K562 (cell line): ENCODE data around the gene TMEM143. TPM values are rescaled to one million over a fixed set of nuclear protein-coding genes. Genes with fewer than 3 reads are reported as not detected.

ENCODE experiments used
- ARNT ChIP-seq, 2 experiments: fragments of 450-650 bp; IDR thresholded peaks; 2 replicates each; pipeline ENCODE4 v1.6.1; 2016; ENCODE audit warnings: mild to moderate bottlenecking in 1 of 2
- ATF6 ChIP-seq: sonication (generic); formaldehyde crosslinking; IDR thresholded peaks from 2 replicates; pipeline ENCODE4 v1.4.0; 2020; ENCODE audit warnings: mild to moderate bottlenecking, missing genetic modification reagents
- BACH1 ChIP-seq: fragments of 200-800 bp; sonication (Bioruptor generic); IDR thresholded peaks from 2 replicates; pipeline ENCODE4 v1.6.1; 2016; ENCODE audit warnings: missing genetic modification characterization, missing compliant biosample characterization
- DIDO1 ChIP-seq: fragments of 450-650 bp; IDR thresholded peaks from 2 replicates; pipeline ENCODE4 v1.6.1; 2016; ENCODE audit warnings: low read depth, missing biosample characterization, missing genetic modification characterization
- EWSR1 ChIP-seq: fragments of 450-650 bp; IDR thresholded peaks from 2 replicates; pipeline ENCODE4 v1.6.1; 2018; ENCODE audit warnings: borderline replicate concordance, mild to moderate bottlenecking, low read depth, moderate library complexity; ENCODE audit not compliant: partially characterized antibody
- FOXM1 ChIP-seq, 2 experiments: fragments of 450-650 bp in 1 of 2; sonication (generic) in 1 of 2; formaldehyde crosslinking in 1 of 2; IDR thresholded peaks; 2 replicates each; pipeline versions ENCODE4 v1.6.1 to v1.9.0; 2017 to 2022; ENCODE audit warnings: low read depth in 2 of 2, mild to moderate bottlenecking in 2 of 2, missing genetic modification reagents in 1 of 2, moderate library complexity in 1 of 2
- FUS ChIP-seq: fragments of 200-400 bp; formaldehyde crosslinking; optimal IDR thresholded peaks from 2 replicates; pipeline ENCODE3; 2017; ENCODE audit warnings: low read depth, low read length
- HDAC2 ChIP-seq: fragments of 450-650 bp; IDR thresholded peaks from 2 replicates; pipeline ENCODE4 v1.6.1; 2016; ENCODE audit warnings: mild to moderate bottlenecking
- NCOA1 ChIP-seq: fragments of 450-650 bp; IDR thresholded peaks from 2 replicates; pipeline ENCODE4 v1.6.1; 2016; ENCODE audit warnings: low read depth
- NR4A1 ChIP-seq, 2 experiments: fragments of 250-450 bp in 1 of 2; fragments of 450-650 bp in 1 of 2; sonication (Bioruptor Pico) in 1 of 2; IDR thresholded peaks; 2 replicates each; pipeline versions ENCODE4 v1.4.0 to v1.6.1; 2016 to 2020; ENCODE audit warnings: mild to moderate bottlenecking in 2 of 2, missing compliant biosample characterization in 1 of 2, missing genetic modification characterization in 1 of 2, moderate library complexity in 1 of 2
- OTX1 ChIP-seq: fragments of 450-650 bp; formaldehyde crosslinking; IDR thresholded peaks from 2 replicates; pipeline ENCODE4 v1.4.0; 2022; ENCODE audit warnings: mild to moderate bottlenecking
- RB1 ChIP-seq: fragments of 450-650 bp; IDR thresholded peaks from 2 replicates; pipeline ENCODE4 v1.6.1; 2017; ENCODE audit warnings: low read depth, mild to moderate bottlenecking
- RFX7 ChIP-seq: fragments of 250-450 bp; sonication (Bioruptor Pico); IDR thresholded peaks from 2 replicates; pipeline ENCODE4 v1.5.1; 2021; ENCODE audit warnings: mild to moderate bottlenecking
- SOX6 ChIP-seq: fragments of 450-650 bp; IDR thresholded peaks from 2 replicates; pipeline ENCODE4 v1.6.1; 2014; ENCODE audit warnings: mild to moderate bottlenecking
- TBL1XR1 ChIP-seq, 2 experiments: IDR thresholded peaks; 2 replicates each; pipeline ENCODE4 v1.6.1; 2012; ENCODE audit warnings: improper control_type of control experiment in 2 of 2, low read length in 2 of 2, mild to moderate bottlenecking in 1 of 2
- ZBTB7A ChIP-seq: IDR thresholded peaks from 2 replicates; pipeline ENCODE4 v1.6.1; 2011; ENCODE audit warnings: low read depth, mild to moderate bottlenecking, low read length, moderate library complexity, borderline replicate concordance; ENCODE audit not compliant: control insufficient read depth
- ZNF146 ChIP-seq: IDR thresholded peaks from one replicate; pipeline ENCODE4 v1.6.1; 2018; ENCODE audit warnings: missing compliant biosample characterization; ENCODE audit not compliant: unreplicated experiment
- ZNF3 ChIP-seq: fragments of 250-450 bp; sonication (Bioruptor Pico); IDR thresholded peaks from 2 replicates; pipeline ENCODE4 v1.5.0; 2021; ENCODE audit warnings: mild to moderate bottlenecking, moderate library complexity
- ZNF639 ChIP-seq, 2 experiments: fragments of 200-800 bp in 1 of 2; sonication (Bioruptor generic) in 1 of 2; sonication (generic) in 1 of 2; formaldehyde crosslinking in 1 of 2; IDR thresholded peaks in 1 of 2; conservative IDR thresholded peaks in 1 of 2; 2 replicates each; pipeline versions ENCODE4 v1.5.0 to v1.6.1; 2016 to 2020; ENCODE audit warnings: missing compliant biosample characterization in 1 of 2, missing genetic modification characterization in 1 of 2, missing genetic modification reagents in 1 of 2
- polyA plus RNA-seq, 8 experiments: library from polyadenylated mRNA; depleted of rRNA in 4 of 8; stranded (reverse) in 5 of 8; unstranded in 3 of 8; fragments of >200 nt; fragmentation: Nextera tagmentation in 2 of 8; fragmentation: Illumina TruSeq in 1 of 8; extraction: Ambion mirVana in 2 of 8; extraction: Trizol in 1 of 8; gene quantifications; 2 replicates each; pipeline versions ENCODE4 v1.2.1 to v1.2.3, GENCODE V29; 2011 to 2014; ENCODE audit warnings: inconsistent platforms in 1 of 8, missing spikeins in 1 of 8
- total RNA-seq, 7 experiments: library from RNA; depleted of rRNA in 6 of 7; stranded (reverse); fragments of >200 nt in 6 of 7; fragmentation: Illumina TruSeq in 2 of 7; extraction: Trizol in 2 of 7; gene quantifications; 2 replicates each; pipeline versions ENCODE4 v1.2.1 to v1.2.3, GENCODE V29; 2011 to 2021; ENCODE audit warnings: low replicate concordance in 1 of 7
- TF ChIP-seq, protein P1 (sequence below), 3 experiments: fragments of 200-800 bp in 1 of 3; sonication (Bioruptor generic) in 1 of 3; sonication (generic) in 1 of 3; formaldehyde crosslinking in 1 of 3; IDR thresholded peaks; 2 replicates each; pipeline versions ENCODE4 v1.6.1 to v1.8.0; 2016 to 2022; ENCODE audit warnings: mild to moderate bottlenecking in 2 of 3, missing compliant biosample characterization in 2 of 3, missing genetic modification characterization in 2 of 3, missing genetic modification reagents in 1 of 3
- TF ChIP-seq, protein P2 (sequence below): fragments of 450-650 bp; formaldehyde crosslinking; IDR thresholded peaks from 2 replicates; pipeline ENCODE4 v1.4.0; 2022; ENCODE audit warnings: missing genetic modification characterization

Gene TMEM143
- total and polyA plus RNA-seq, 9 of the 15 experiments (the other 6 are each of a cell fraction or from before 2014, with no cell fraction given): 0.66 to 8.8 (median 4.3) TPM

DNA sequence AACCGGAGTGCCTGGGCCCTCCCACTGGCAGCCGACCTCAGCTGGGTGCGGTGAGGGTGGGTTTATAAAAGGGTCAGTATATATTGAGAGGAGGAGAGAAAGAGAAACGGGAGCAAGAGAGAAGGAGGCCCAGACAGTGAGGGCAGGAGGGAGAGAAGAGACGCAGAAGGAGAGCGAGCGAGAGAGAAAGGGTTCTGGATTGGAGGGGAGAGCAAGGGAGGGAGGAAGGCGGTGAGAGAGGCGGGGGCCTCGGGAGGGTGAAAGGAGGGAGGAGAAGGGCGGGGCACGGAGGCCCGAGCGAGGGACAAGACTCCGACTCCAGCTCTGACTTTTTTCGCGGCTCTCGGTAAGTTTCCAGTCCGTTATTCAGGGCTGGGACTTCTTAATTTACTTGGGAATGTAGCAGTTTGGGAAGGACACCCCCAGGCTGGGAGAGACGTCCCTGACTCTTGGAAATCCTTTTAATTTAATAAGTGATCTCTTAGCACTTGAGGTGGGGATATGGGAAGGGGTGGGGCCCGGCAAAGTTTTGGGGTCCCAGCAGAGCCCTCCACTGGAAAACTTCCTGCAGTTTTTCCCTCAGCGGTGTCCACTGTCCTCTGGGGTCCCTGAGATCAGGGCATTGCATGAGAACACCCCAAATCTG, 38.4 kb downstream of the TMEM143 start, which contains the start of gene EMP3 (continued):
- TF ChIP-seq ATF6 (CRISPR knock-in tag) (0 out of 2 replicates have a peak, but pooled peaks have one; percentile 59), FUS (no peak), ZNF146 (CRISPR knock-in tag) (no peak), ZNF639 (CRISPR knock-in tag; conservative IDR thresholded peaks at IDR 0.05 in 1 of 2, IDR thresholded peaks at IDR 0.05 in 1 of 2) (no peak; a peak in 1 of 4 replicates), TBL1XR1 (IDR thresholded peaks at IDR 0.05; ENCODE audit: low read length in 2 of 2) (0 out of 4 replicates have a peak, but pooled peaks of 1 of the 2 experiments have one; percentile 42), NR4A1 (CRISPR knock-in tag; IDR thresholded peaks at IDR 0.05) (no peak), NR4A1 (tag; IDR thresholded peaks at IDR 0.05) (no peak), RB1 (0 out of 2 replicates have a peak, but pooled peaks have one; percentile 7), HDAC2 (peak; percentile 77), ZNF3 (CRISPR knock-in tag) (no peak), OTX1 (peak; percentile 97), ARNT (IDR thresholded peaks at IDR 0.05) (peak; percentile 75 to 92), SOX6 (peak; percentile 48), DIDO1 (tag) (no peak), BACH1 (no peak), FOXM1 (IDR thresholded peaks at IDR 0.05; ENCODE audit: low read depth) (peak; percentile 55), FOXM1 (CRISPR knock-in tag; IDR thresholded peaks at IDR 0.05; ENCODE audit: low read depth) (no peak), RFX7 (CRISPR knock-in tag) (peak; percentile 71; the same call in 1 of the 2 replicates), EWSR1 (no peak), NCOA1 (peak; percentile 77), ZBTB7A (peak; percentile 80; the same call in 1 of the 2 replicates)
- TF ChIP-seq, protein P1, sequence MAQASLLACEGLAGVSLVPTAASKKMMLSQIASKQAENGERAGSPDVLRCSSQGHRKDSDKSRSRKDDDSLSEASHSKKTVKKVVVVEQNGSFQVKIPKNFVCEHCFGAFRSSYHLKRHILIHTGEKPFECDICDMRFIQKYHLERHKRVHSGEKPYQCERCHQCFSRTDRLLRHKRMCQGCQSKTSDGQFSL (CRISPR knock-in tag; IDR thresholded peaks at IDR 0.05): peak; percentile 57; the same call in 1 of the 2 replicates
- TF ChIP-seq, protein P1 (tag; IDR thresholded peaks at IDR 0.05): no peak
- TF ChIP-seq, protein P2, sequence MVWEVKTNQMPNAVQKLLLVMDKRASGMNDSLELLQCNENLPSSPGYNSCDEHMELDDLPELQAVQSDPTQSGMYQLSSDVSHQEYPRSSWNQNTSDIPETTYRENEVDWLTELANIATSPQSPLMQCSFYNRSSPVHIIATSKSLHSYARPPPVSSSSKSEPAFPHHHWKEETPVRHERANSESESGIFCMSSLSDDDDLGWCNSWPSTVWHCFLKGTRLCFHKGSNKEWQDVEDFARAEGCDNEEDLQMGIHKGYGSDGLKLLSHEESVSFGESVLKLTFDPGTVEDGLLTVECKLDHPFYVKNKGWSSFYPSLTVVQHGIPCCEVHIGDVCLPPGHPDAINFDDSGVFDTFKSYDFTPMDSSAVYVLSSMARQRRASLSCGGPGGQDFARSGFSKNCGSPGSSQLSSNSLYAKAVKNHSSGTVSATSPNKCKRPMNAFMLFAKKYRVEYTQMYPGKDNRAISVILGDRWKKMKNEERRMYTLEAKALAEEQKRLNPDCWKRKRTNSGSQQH (CRISPR knock-in tag): peak; percentile 94
